ENCODE data around the gene ITPK1.

DNA sequence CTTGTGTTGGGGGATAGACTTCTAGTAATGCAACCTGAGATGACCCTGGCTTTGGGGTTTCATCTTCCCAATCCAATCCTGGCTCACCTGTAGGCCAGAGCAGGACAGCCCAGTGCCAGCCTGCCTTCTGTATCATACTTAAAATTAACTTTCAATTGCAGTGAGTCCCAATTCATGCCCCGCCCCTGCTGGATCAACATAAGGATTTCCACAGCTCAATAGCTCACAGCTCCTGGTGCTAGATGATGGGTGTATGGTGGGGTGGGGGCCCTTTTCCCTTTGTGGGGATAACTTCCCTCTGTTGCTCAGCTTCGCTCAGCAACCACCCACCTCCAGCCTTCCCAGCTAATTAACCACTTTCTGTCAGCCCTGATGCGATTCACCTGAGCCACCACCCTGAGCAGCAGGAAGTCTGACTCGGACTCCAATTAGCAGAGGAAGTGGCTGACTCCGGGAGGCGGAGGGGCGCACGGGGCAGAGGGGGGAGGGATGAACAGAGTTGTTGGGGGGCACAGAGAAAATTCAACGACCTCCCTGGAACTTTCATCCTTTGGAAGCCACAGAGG, 217.1 kb downstream of the ITPK1 start:
- TF ChIP-seq, protein P1, sequence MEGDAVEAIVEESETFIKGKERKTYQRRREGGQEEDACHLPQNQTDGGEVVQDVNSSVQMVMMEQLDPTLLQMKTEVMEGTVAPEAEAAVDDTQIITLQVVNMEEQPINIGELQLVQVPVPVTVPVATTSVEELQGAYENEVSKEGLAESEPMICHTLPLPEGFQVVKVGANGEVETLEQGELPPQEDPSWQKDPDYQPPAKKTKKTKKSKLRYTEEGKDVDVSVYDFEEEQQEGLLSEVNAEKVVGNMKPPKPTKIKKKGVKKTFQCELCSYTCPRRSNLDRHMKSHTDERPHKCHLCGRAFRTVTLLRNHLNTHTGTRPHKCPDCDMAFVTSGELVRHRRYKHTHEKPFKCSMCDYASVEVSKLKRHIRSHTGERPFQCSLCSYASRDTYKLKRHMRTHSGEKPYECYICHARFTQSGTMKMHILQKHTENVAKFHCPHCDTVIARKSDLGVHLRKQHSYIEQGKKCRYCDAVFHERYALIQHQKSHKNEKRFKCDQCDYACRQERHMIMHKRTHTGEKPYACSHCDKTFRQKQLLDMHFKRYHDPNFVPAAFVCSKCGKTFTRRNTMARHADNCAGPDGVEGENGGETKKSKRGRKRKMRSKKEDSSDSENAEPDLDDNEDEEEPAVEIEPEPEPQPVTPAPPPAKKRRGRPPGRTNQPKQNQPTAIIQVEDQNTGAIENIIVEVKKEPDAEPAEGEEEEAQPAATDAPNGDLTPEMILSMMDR (IDR thresholded peaks at IDR 0.05): no peak
- TF ChIP-seq POLR2A (IDR thresholded peaks at IDR 0.05): no peak

All from thyroid gland (tissue), 4 donors.